GM23338 (cell line): Measurements from ENCODE around the gene SCTR. TPM values are rescaled to one million over a fixed set of nuclear protein-coding genes. Genes with fewer than 3 reads are reported as not detected.

Source experiments
- CREB1 ChIP-seq: fragments of 250-450 bp; sonication (Bioruptor Pico); IDR thresholded peaks from 2 replicates; pipeline ENCODE4 v1.5.0; 2020; ENCODE audit warnings: low read depth, mild to moderate bottlenecking, moderate library complexity
- EZH2 ChIP-seq: fragments of 200-600 bp; sonication (generic); IDR thresholded peaks from one replicate; pipeline ENCODE4 v1.8.0; 2017; ENCODE audit warnings: antibody characterized with exemption, mild to moderate bottlenecking, low read depth; ENCODE audit not compliant: unreplicated experiment
- EZH2phosphoT487 ChIP-seq: fragments of 200-600 bp; sonication (generic); IDR thresholded peaks from one replicate; pipeline ENCODE4 v1.8.1; 2018; ENCODE audit warnings: antibody characterized with exemption; ENCODE audit not compliant: unreplicated experiment
- JUNB ChIP-seq: IDR thresholded peaks from one replicate; pipeline ENCODE4 v1.6.1; 2016; ENCODE audit warnings: antibody characterized with exemption; ENCODE audit not compliant: unreplicated experiment
- NANOG ChIP-seq: IDR thresholded peaks from 2 replicates; pipeline ENCODE4 v1.6.1; 2016; ENCODE audit warnings: antibody characterized with exemption, borderline replicate concordance
- POLR2AphosphoS5 ChIP-seq: IDR thresholded peaks from 2 replicates; pipeline ENCODE4 v1.6.1; 2016; ENCODE audit warnings: antibody characterized with exemption, low read depth
- STAT1 ChIP-seq: IDR thresholded peaks from one replicate; pipeline ENCODE4 v1.6.1; 2016; ENCODE audit warnings: antibody characterized with exemption; ENCODE audit not compliant: unreplicated experiment
- ZNF331 ChIP-seq: fragments of 250-450 bp; sonication (Bioruptor Pico); IDR thresholded peaks from 2 replicates; pipeline ENCODE4 v1.5.0; 2020; ENCODE audit warnings: low read depth, mild to moderate bottlenecking, moderate library complexity
- polyA plus RNA-seq: library from polyadenylated mRNA; unstranded; fragments of >200 nt; fragmentation: Nextera tagmentation; extraction: Ambion mirVana; gene quantifications from 2 replicates; pipeline ENCODE4 v1.2.1, GENCODE V29; 2016
- total RNA-seq: library from RNA; depleted of rRNA; stranded (reverse); fragments of >200 nt; shearing (Covaris generic); gene quantifications from 2 replicates; pipeline ENCODE4 v1.2.3, GENCODE V29; 2014
- TF ChIP-seq, protein P1 (sequence below): fragments of 250-450 bp; sonication (Bioruptor Pico); IDR thresholded peaks from 2 replicates; pipeline ENCODE4 v1.5.0; 2020; ENCODE audit warnings: mild to moderate bottlenecking, moderate library complexity
- TF ChIP-seq, protein P2 (sequence below): IDR thresholded peaks from 2 replicates; pipeline ENCODE4 v1.6.1; 2016; ENCODE audit warnings: antibody characterized with exemption

The SCTR gene
- total and polyA plus RNA-seq, 2 experiments from 2014 or later = not detected

DNA sequence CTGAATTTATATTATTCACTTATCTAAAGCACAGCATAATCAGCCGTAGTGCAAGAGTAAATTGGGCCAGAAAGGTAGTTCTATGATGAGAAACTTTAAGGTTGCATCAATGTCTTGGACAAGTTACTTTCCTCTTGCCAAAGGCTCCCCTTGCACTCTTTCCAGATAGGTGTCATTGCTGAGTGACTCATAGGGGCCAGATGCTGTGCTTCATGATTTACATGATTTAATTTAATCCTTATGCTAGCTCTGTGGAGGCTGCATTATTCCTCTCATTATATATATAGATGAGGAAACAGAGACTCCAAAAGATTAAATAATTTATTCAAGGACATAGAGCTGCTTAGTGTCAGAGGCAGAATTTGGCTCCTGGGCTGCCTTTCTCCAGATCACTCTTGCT lies 25.0 kb upstream of the SCTR start (continued):
- TF ChIP-seq, protein P1, sequence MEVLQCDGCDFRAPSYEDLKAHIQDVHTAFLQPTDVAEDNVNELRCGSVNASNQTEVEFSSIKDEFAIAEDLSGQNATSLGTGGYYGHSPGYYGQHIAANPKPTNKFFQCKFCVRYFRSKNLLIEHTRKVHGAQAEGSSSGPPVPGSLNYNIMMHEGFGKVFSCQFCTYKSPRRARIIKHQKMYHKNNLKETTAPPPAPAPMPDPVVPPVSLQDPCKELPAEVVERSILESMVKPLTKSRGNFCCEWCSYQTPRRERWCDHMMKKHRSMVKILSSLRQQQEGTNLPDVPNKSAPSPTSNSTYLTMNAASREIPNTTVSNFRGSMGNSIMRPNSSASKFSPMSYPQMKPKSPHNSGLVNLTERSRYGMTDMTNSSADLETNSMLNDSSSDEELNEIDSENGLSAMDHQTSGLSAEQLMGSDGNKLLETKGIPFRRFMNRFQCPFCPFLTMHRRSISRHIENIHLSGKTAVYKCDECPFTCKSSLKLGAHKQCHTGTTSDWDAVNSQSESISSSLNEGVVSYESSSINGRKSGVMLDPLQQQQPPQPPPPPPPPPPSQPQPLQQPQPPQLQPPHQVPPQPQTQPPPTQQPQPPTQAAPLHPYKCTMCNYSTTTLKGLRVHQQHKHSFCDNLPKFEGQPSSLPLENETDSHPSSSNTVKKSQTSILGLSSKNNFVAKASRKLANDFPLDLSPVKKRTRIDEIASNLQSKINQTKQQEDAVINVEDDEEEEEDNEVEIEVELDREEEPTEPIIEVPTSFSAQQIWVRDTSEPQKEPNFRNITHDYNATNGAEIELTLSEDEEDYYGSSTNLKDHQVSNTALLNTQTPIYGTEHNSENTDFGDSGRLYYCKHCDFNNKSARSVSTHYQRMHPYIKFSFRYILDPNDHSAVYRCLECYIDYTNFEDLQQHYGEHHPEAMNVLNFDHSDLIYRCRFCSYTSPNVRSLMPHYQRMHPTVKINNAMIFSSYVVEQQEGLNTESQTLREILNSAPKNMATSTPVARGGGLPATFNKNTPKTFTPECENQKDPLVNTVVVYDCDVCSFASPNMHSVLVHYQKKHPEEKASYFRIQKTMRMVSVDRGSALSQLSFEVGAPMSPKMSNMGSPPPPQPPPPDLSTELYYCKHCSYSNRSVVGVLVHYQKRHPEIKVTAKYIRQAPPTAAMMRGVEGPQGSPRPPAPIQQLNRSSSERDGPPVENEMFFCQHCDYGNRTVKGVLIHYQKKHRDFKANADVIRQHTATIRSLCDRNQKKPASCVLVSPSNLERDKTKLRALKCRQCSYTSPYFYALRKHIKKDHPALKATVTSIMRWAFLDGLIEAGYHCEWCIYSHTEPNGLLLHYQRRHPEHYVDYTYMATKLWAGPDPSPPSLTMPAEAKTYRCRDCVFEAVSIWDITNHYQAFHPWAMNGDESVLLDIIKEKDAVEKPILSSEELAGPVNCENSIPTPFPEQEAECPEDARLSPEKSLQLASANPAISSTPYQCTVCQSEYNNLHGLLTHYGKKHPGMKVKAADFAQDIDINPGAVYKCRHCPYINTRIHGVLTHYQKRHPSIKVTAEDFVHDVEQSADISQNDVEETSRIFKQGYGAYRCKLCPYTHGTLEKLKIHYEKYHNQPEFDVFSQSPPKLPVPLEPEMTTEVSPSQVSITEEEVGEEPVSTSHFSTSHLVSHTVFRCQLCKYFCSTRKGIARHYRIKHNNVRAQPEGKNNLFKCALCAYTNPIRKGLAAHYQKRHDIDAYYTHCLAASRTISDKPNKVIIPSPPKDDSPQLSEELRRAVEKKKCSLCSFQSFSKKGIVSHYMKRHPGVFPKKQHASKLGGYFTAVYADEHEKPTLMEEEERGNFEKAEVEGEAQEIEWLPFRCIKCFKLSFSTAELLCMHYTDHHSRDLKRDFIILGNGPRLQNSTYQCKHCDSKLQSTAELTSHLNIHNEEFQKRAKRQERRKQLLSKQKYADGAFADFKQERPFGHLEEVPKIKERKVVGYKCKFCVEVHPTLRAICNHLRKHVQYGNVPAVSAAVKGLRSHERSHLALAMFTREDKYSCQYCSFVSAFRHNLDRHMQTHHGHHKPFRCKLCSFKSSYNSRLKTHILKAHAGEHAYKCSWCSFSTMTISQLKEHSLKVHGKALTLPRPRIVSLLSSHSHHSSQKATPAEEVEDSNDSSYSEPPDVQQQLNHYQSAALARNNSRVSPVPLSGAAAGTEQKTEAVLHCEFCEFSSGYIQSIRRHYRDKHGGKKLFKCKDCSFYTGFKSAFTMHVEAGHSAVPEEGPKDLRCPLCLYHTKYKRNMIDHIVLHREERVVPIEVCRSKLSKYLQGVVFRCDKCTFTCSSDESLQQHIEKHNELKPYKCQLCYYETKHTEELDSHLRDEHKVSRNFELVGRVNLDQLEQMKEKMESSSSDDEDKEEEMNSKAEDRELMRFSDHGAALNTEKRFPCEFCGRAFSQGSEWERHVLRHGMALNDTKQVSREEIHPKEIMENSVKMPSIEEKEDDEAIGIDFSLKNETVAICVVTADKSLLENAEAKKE (CRISPR knock-in tag) = no peak
- no peak for TF ChIP-seq ZNF331 (CRISPR knock-in tag)
- TF ChIP-seq EZH2phosphoT487 = no peak
- TF ChIP-seq EZH2 = no peak
- TF ChIP-seq, protein P2, sequence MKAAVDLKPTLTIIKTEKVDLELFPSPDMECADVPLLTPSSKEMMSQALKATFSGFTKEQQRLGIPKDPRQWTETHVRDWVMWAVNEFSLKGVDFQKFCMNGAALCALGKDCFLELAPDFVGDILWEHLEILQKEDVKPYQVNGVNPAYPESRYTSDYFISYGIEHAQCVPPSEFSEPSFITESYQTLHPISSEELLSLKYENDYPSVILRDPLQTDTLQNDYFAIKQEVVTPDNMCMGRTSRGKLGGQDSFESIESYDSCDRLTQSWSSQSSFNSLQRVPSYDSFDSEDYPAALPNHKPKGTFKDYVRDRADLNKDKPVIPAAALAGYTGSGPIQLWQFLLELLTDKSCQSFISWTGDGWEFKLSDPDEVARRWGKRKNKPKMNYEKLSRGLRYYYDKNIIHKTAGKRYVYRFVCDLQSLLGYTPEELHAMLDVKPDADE = no peak
- TF ChIP-seq STAT1 = no peak
- no peak for TF ChIP-seq JUNB
- no peak for TF ChIP-seq CREB1
- TF ChIP-seq NANOG = no peak
- TF ChIP-seq POLR2AphosphoS5 = no peak
